HepG2 (cell line): ENCODE measurements around the gene KLHL21. TPM values are rescaled to one million over a fixed set of nuclear protein-coding genes. Genes with fewer than 3 reads are reported as not detected.

Experiments used
- ATAD3A ChIP-seq: sonication (generic); formaldehyde crosslinking; IDR thresholded peaks from 2 replicates; pipeline ENCODE4 v1.4.0; 2020; ENCODE audit warnings: missing genetic modification reagents
- CREB1 ChIP-seq, 2 experiments: fragments of 450-650 bp in 1 of 2; IDR thresholded peaks; 2 replicates each; pipeline ENCODE4 v1.6.1; 2016 to 2017; ENCODE audit warnings: control low read depth in 1 of 2, mild to moderate bottlenecking in 1 of 2, missing compliant biosample characterization in 1 of 2, missing genetic modification characterization in 1 of 2
- DNMT1 ChIP-seq: sonication (generic); formaldehyde crosslinking; IDR thresholded peaks from 2 replicates; pipeline ENCODE4 v1.5.1; 2020; ENCODE audit warnings: mild to moderate bottlenecking, missing genetic modification reagents
- ELF4 ChIP-seq: sonication (generic); formaldehyde crosslinking; IDR thresholded peaks from 2 replicates; pipeline ENCODE4 v1.5.0; 2020; ENCODE audit warnings: missing genetic modification reagents, mild to moderate bottlenecking, moderate library complexity, borderline replicate concordance
- EP300 ChIP-seq, 3 experiments: sonication (generic) in 1 of 3; formaldehyde crosslinking in 1 of 3; IDR thresholded peaks; 2 replicates each; pipeline versions ENCODE4 v1.5.1 to v1.6.1; 2011 to 2020; ENCODE audit warnings: low read depth in 2 of 3, low read length in 2 of 3, borderline replicate concordance in 1 of 3, improper control_type of control experiment in 1 of 3, mild to moderate bottlenecking in 1 of 3, missing genetic modification reagents in 1 of 3, moderate library complexity in 1 of 3
- GTF2F1 ChIP-seq: fragments of 150-350 bp; IDR thresholded peaks from 2 replicates; pipeline ENCODE4 v1.6.1; 2014; ENCODE audit warnings: low read length
- KDM4B ChIP-seq: sonication (generic); formaldehyde crosslinking; IDR thresholded peaks from 2 replicates; pipeline ENCODE4 v1.4.0; 2020; ENCODE audit warnings: missing genetic modification reagents
- TGIF2 ChIP-seq: IDR thresholded peaks from 2 replicates; pipeline ENCODE4 v1.6.1; 2016; ENCODE audit warnings: control low read depth, missing compliant biosample characterization
- TMF1 ChIP-seq: sonication (generic); formaldehyde crosslinking; IDR thresholded peaks from 2 replicates; pipeline ENCODE4 v1.8.1; 2022; ENCODE audit warnings: low read depth, missing genetic modification reagents
- ZNF232 ChIP-seq: sonication (generic); formaldehyde crosslinking; IDR thresholded peaks from 2 replicates; pipeline ENCODE4 v1.4.0; 2020; ENCODE audit warnings: missing genetic modification reagents, borderline replicate concordance
- ZNF564 ChIP-seq: sonication (generic); formaldehyde crosslinking; IDR thresholded peaks from 2 replicates; pipeline ENCODE4 v1.8.1; 2023; ENCODE audit warnings: mild to moderate bottlenecking, missing genetic modification reagents
- ZNF768 ChIP-seq: sonication (generic); formaldehyde crosslinking; IDR thresholded peaks from 2 replicates; pipeline ENCODE4 v1.4.0; 2020; ENCODE audit warnings: missing genetic modification reagents
- ZSCAN20 ChIP-seq: sonication (generic); formaldehyde crosslinking; IDR thresholded peaks from 2 replicates; pipeline ENCODE4 v1.4.0; 2020; ENCODE audit warnings: missing genetic modification reagents, mild to moderate bottlenecking, borderline replicate concordance
- polyA plus RNA-seq, 8 experiments: library from polyadenylated mRNA; depleted of rRNA in 3 of 8; stranded (reverse) in 7 of 8; unstranded in 1 of 8; fragments of >200 nt; fragmentation: Illumina TruSeq in 4 of 8; extraction: Trizol in 4 of 8; gene quantifications; 2 replicates each; pipeline versions ENCODE4 v1.2.1 to v1.2.3, GENCODE V29; 2011 to 2016; ENCODE audit warnings: low read depth in 4 of 8, missing spikeins in 1 of 8, mixed read lengths in 1 of 8; ENCODE audit not compliant: insufficient read depth in 1 of 8
- total RNA-seq, 5 experiments: library from RNA; depleted of rRNA; stranded (reverse); fragments of >200 nt; fragmentation: Illumina TruSeq; extraction: Trizol; gene quantifications; 2 replicates each; pipeline ENCODE4 v1.2.3, GENCODE V29; 2016; ENCODE audit warnings: low read depth in 1 of 5
- TF ChIP-seq, protein P1 (sequence below): sonication (generic); formaldehyde crosslinking; IDR thresholded peaks from 2 replicates; pipeline ENCODE4 v1.4.0; 2020; ENCODE audit warnings: mild to moderate bottlenecking, missing genetic modification reagents
- TF ChIP-seq, protein P2 (sequence below): sonication (generic); formaldehyde crosslinking; IDR thresholded peaks from 2 replicates; pipeline ENCODE4 v1.5.0; 2020; ENCODE audit warnings: missing genetic modification reagents, mild to moderate bottlenecking, borderline replicate concordance
- TF ChIP-seq, protein P3 (sequence below): sonication (generic); formaldehyde crosslinking; IDR thresholded peaks from 2 replicates; pipeline ENCODE4 v1.4.0; 2020; ENCODE audit warnings: missing genetic modification reagents, borderline replicate concordance
- TF ChIP-seq, protein P4 (sequence below): sonication (generic); formaldehyde crosslinking; IDR thresholded peaks from 2 replicates; pipeline ENCODE4 v1.8.1; 2023; ENCODE audit warnings: mild to moderate bottlenecking, missing genetic modification reagents
- TF ChIP-seq, protein P5 (sequence below): IDR thresholded peaks from 2 replicates; pipeline ENCODE4 v1.6.1; 2016

KLHL21 gene
- total and polyA plus RNA-seq, 2 of the 13 experiments (the other 11 are each of a cell fraction or from before 2014, with no cell fraction given) = 14.8 to 25.0 TPM

DNA sequence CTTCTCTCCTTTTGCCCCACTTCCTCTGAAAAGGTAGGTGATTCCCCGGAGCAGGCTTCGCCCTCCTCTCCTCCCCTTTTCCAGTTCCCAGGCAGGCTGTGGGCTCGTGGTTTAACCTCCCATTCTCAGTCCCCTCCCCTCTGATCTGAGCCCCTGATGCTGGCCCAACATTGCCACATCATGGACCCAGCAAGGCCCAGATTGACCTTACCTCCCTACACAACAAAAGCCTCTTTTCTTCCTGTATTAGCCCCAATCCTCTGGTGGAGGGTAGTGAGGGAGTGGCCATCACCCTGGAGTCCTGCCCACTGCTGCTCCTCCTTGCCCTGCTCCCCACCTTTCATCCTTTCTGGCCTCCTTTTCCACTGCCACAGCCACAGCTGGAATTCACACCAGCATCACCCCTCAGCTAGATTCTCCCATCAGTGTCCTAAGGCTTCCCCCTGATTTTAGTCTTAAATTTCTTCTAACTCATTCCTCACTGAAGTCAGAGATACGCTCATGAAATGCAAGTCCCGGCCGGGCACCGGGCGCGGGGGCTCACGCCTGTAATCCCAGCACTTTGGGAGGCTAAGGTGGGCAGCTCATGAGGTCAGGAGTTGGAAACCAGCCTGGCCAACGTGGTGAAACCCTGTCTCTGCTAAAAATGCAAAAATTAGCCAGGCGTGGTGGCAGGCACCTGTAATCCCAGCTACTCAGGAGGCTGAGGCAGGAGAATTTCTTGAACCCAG is 29.9 kb downstream of the KLHL21 start (continued):
- TF ChIP-seq EP300 (IDR thresholded peaks at IDR 0.05; ENCODE audit: low read depth in 2 of 2, low read length in 2 of 2) = peak in 1 of 2 experiments; percentile 47; a peak in 1 of 4 replicates
- no peak for TF ChIP-seq EP300 (CRISPR knock-in tag; IDR thresholded peaks at IDR 0.05; ENCODE audit: borderline replicate concordance)
- TF ChIP-seq, protein P1, sequence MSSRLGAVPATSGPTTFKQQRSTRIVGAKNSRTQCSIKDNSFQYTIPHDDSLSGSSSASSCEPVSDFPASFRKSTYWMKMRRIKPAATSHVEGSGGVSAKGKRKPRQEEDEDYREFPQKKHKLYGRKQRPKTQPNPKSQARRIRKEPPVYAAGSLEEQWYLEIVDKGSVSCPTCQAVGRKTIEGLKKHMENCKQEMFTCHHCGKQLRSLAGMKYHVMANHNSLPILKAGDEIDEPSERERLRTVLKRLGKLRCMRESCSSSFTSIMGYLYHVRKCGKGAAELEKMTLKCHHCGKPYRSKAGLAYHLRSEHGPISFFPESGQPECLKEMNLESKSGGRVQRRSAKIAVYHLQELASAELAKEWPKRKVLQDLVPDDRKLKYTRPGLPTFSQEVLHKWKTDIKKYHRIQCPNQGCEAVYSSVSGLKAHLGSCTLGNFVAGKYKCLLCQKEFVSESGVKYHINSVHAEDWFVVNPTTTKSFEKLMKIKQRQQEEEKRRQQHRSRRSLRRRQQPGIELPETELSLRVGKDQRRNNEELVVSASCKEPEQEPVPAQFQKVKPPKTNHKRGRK (CRISPR knock-in tag) = no peak
- no peak for TF ChIP-seq ZNF564 (CRISPR knock-in tag)
- TF ChIP-seq, protein P2, sequence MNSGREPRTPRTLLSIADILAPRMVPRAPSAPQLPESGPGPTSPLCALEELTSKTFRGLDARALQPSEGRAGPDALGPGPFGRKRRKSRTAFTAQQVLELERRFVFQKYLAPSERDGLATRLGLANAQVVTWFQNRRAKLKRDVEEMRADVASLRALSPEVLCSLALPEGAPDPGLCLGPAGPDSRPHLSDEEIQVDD (CRISPR knock-in tag) = no peak
- no peak for TF ChIP-seq KDM4B (CRISPR knock-in tag)
- TF ChIP-seq DNMT1 (CRISPR knock-in tag) = no peak
- TF ChIP-seq ZNF232 (CRISPR knock-in tag) = no peak
- no peak for TF ChIP-seq CREB1 (IDR thresholded peaks at IDR 0.05)
- peak; percentile 41; the same call in 1 of the 2 replicates for TF ChIP-seq CREB1 (CRISPR knock-in tag; IDR thresholded peaks at IDR 0.05)
- TF ChIP-seq ZSCAN20 = no peak
- TF ChIP-seq, protein P3, sequence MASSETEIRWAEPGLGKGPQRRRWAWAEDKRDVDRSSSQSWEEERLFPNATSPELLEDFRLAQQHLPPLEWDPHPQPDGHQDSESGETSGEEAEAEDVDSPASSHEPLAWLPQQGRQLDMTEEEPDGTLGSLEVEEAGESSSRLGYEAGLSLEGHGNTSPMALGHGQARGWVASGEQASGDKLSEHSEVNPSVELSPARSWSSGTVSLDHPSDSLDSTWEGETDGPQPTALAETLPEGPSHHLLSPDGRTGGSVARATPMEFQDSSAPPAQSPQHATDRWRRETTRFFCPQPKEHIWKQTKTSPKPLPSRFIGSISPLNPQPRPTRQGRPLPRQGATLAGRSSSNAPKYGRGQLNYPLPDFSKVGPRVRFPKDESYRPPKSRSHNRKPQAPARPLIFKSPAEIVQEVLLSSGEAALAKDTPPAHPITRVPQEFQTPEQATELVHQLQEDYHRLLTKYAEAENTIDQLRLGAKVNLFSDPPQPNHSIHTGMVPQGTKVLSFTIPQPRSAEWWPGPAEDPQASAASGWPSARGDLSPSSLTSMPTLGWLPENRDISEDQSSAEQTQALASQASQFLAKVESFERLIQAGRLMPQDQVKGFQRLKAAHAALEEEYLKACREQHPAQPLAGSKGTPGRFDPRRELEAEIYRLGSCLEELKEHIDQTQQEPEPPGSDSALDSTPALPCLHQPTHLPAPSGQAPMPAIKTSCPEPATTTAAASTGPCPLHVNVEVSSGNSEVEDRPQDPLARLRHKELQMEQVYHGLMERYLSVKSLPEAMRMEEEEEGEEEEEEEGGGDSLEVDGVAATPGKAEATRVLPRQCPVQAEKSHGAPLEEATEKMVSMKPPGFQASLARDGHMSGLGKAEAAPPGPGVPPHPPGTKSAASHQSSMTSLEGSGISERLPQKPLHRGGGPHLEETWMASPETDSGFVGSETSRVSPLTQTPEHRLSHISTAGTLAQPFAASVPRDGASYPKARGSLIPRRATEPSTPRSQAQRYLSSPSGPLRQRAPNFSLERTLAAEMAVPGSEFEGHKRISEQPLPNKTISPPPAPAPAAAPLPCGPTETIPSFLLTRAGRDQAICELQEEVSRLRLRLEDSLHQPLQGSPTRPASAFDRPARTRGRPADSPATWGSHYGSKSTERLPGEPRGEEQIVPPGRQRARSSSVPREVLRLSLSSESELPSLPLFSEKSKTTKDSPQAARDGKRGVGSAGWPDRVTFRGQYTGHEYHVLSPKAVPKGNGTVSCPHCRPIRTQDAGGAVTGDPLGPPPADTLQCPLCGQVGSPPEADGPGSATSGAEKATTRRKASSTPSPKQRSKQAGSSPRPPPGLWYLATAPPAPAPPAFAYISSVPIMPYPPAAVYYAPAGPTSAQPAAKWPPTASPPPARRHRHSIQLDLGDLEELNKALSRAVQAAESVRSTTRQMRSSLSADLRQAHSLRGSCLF = no peak
- TF ChIP-seq TMF1 = no peak
- TF ChIP-seq, protein P4, sequence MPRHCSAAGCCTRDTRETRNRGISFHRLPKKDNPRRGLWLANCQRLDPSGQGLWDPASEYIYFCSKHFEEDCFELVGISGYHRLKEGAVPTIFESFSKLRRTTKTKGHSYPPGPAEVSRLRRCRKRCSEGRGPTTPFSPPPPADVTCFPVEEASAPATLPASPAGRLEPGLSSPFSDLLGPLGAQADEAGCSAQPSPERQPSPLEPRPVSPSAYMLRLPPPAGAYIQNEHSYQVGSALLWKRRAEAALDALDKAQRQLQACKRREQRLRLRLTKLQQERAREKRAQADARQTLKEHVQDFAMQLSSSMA (CRISPR knock-in tag) = no peak
- TF ChIP-seq, protein P5, sequence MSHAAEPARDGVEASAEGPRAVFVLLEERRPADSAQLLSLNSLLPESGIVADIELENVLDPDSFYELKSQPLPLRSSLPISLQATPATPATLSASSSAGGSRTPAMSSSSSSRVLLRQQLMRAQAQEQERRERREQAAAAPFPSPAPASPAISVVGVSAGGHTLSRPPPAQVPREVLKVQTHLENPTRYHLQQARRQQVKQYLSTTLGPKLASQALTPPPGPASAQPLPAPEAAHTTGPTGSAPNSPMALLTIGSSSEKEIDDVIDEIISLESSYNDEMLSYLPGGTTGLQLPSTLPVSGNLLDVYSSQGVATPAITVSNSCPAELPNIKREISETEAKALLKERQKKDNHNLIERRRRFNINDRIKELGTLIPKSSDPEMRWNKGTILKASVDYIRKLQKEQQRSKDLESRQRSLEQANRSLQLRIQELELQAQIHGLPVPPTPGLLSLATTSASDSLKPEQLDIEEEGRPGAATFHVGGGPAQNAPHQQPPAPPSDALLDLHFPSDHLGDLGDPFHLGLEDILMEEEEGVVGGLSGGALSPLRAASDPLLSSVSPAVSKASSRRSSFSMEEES (CRISPR knock-in tag) = no peak
- TF ChIP-seq ATAD3A (CRISPR knock-in tag) = no peak
- no peak for TF ChIP-seq TGIF2 (CRISPR knock-in tag)
- no peak for TF ChIP-seq ELF4 (CRISPR knock-in tag)
- no peak for TF ChIP-seq GTF2F1
- TF ChIP-seq ZNF768 (CRISPR knock-in tag) = no peak
